Lung (tissue), 12 donors: ENCODE results near the gene IGSF21. TPM values are rescaled to one million over a fixed set of nuclear protein-coding genes. Genes with fewer than 3 reads are reported as not detected.

Experiments
- ATAC-seq: fragments of 200-7000 bp; cut with Tn5 transposase; one replicate; pipeline ENCODE4 v1.9.1; 2020; ENCODE audit warnings: moderate number of reproducible peaks; ENCODE audit not compliant: insufficient read depth, low FRiP score
- DNase-seq, 3 donors: peaks; one replicate each; pipeline ENCODE4 v3.0.0-alpha.2; 2013 to 2017
- H3K27ac ChIP-seq, 2 donors: one replicate each; pipeline ENCODE4 v1.5.1; 2013; ENCODE audit warnings: mild to moderate bottlenecking in 2 of 2, moderate library complexity in 2 of 2, control low read depth in 1 of 2, inconsistent platforms in 1 of 2, low read depth in 1 of 2, low read length in 1 of 2
- H3K27me3 ChIP-seq, 3 donors: one replicate each; pipeline ENCODE4 v1.5.1; 2013; ENCODE audit warnings: low read length in 2 of 3; ENCODE audit not compliant: control insufficient read depth in 3 of 3, insufficient read depth in 3 of 3
- H3K36me3 ChIP-seq, 4 donors: one replicate each; pipeline ENCODE4 v1.5.1; 2013; ENCODE audit warnings: low read length in 4 of 4, mild to moderate bottlenecking in 1 of 4, moderate library complexity in 1 of 4; ENCODE audit not compliant: control insufficient read depth in 4 of 4, insufficient read depth in 4 of 4
- H3K4me1 ChIP-seq, 5 donors: one replicate each; pipeline ENCODE4 v1.5.1; 2013; ENCODE audit warnings: low read length in 5 of 5, mild to moderate bottlenecking in 2 of 5, moderate library complexity in 1 of 5; ENCODE audit not compliant: control insufficient read depth in 5 of 5, insufficient read depth in 5 of 5
- H3K4me3 ChIP-seq: one replicate; pipeline ENCODE4 v1.5.1; 2013; ENCODE audit warnings: mild to moderate bottlenecking, control low read depth, moderate library complexity
- H3K9ac ChIP-seq, 2 donors: one replicate each; pipeline ENCODE4 v1.5.1; 2013; ENCODE audit warnings: low read length in 2 of 2, control low read depth in 1 of 2; ENCODE audit not compliant: insufficient read depth in 1 of 2
- H3K9me3 ChIP-seq, 4 donors: one replicate each; pipeline ENCODE4 v1.5.1; 2013; ENCODE audit warnings: low read length in 3 of 4, mild to moderate bottlenecking in 1 of 4, moderate library complexity in 1 of 4; ENCODE audit not compliant: control insufficient read depth in 4 of 4, insufficient read depth in 3 of 4
- CTCF ChIP-seq: IDR thresholded peaks from 2 replicates; pipeline ENCODE4 v1.5.1; 2012; ENCODE audit warnings: mild to moderate bottlenecking; ENCODE audit errors: control extremely low read depth, extremely low read depth
- WGBS, 2 donors: extraction: QIAGEN DNeasy Blood & Tissue Kit; methylation state at CpG; one replicate each; pipeline ENCODE4 v1.1.7; 2013; 5-methylcytosine and 5-hydroxymethylcytosine counted together
- polyA plus RNA-seq, 2 donors: library from polyadenylated mRNA; stranded (reverse); fragments of 200-250 nt; gene quantifications; one replicate each; pipeline ENCODE4 v1.2.1, GENCODE V29; 2013
- total RNA-seq, 2 donors: library from RNA; depleted of rRNA in 1 of 2; stranded (reverse); fragments of >200 nt in 1 of 2; gene quantifications; one replicate each; pipeline ENCODE4 v1.2.1, GENCODE V29; 2014 to 2021
- donor health status: control.
- donor health status: control.
- donor health status: Bipolar disorder and iron deficiency.
- donor health status: healthy.
- donor health status: DM: yes; HTN: yes; CAD: no.

IGSF21 gene
- total and polyA plus RNA-seq, 4 donors, result 0.18 to 2.6 (median 0.62) TPM

- WGBS, 2 donors, result 91 to 92% methylated on average over 5 of the region's 5 CpGs
- DNase-seq (no peak), ATAC-seq (no peak)
- Histone ChIP-seq H3K4me3 (no peak overlapping the region), H3K36me3 (no peaks in the 10 kb centered on the region), H3K9me3 (peaks cover 0 to 8% (median 0%) of the 10 kb centered on the region in 4 donors), H3K27me3 (peaks cover 0 to 6% (median 0%) of the 10 kb centered on the region in 3 donors), H3K27ac (no peak overlapping the region), H3K9ac (no peak overlapping the region), H3K4me1 (no peaks in the 10 kb centered on the region)
- no peak for TF ChIP-seq CTCF
Measured at GRCh38 chr1:18422954-18423353, 315.4 kb downstream of the IGSF21 start.

GRCh38 chr1:18426580-18426979 is 319.0 kb downstream of the IGSF21 start:
- Histone ChIP-seq H3K9ac (no peak overlapping the region), H3K27me3 (peaks cover 0 to 6% (median 0%) of the 10 kb centered on the region in 3 donors), H3K27ac (no peak overlapping the region), H3K9me3 (peaks cover 0 to 8% (median 0%) of the 10 kb centered on the region in 4 donors), H3K4me1 (no peaks in the 10 kb centered on the region), H3K4me3 (no peak overlapping the region), H3K36me3 (no peaks in the 10 kb centered on the region)
- ATAC-seq, result no peak
- WGBS, 2 donors, result 96 to 97% methylated on average over 1 of the region's 1 CpG
- DNase-seq, result no peak
- no peak for TF ChIP-seq CTCF
